Measurements from ENCODE around the gene SLC35F1. TPM values are rescaled to one million over a fixed set of nuclear protein-coding genes. Genes with fewer than 3 reads are reported as not detected.

The SLC35F1 gene
- total and polyA plus RNA-seq, 2 experiments from 2014 or later = 0.04 to 0.43 TPM

DNA sequence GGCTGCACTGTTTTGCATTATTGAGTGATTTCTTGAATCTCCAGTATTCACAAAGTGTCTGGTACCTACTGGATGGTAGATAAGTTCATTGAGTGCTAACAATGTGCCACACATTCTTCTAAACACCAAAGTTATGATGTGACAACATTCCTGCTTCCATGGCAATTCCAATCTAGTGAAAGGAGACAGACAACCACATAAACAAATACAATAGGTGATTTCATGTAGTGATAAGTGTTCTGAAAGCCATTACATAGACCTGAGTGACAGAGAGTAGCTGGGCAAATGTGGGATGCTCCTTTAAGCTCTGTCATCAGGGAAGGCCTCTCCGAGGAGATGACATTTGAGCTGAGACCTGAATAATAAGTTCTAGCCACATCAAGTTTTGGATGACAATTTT is 295.5 kb downstream of the SLC35F1 start:
- Histone ChIP-seq H2AFZ (no peak overlapping the region), H3K36me3 (replicated peaks; ENCODE audit: insufficient read depth, low read depth) (no peaks in the 10 kb centered on the region), H3K4me2 (no peak overlapping the region), H3K27ac (no peak overlapping the region), H3K9me2 (replicated peaks; ENCODE audit: insufficient read depth) (no peaks in the 10 kb centered on the region), H3K27me3 (no peaks in the 10 kb centered on the region), H3K9me3 (ENCODE audit: low read depth) (no peaks in the 10 kb centered on the region), H3K4me1 (ENCODE audit: insufficient read depth) (no peaks in the 10 kb centered on the region), H4K20me1 (ENCODE audit: insufficient read depth, poor library complexity, severe bottlenecking) (no peaks in the 10 kb centered on the region), H3K4me3 (no peak overlapping the region), H3K79me2 (no peaks in the 10 kb centered on the region)
- no peak for DNase-seq (ENCODE audit: low spot score)
- TF ChIP-seq, protein P1, sequence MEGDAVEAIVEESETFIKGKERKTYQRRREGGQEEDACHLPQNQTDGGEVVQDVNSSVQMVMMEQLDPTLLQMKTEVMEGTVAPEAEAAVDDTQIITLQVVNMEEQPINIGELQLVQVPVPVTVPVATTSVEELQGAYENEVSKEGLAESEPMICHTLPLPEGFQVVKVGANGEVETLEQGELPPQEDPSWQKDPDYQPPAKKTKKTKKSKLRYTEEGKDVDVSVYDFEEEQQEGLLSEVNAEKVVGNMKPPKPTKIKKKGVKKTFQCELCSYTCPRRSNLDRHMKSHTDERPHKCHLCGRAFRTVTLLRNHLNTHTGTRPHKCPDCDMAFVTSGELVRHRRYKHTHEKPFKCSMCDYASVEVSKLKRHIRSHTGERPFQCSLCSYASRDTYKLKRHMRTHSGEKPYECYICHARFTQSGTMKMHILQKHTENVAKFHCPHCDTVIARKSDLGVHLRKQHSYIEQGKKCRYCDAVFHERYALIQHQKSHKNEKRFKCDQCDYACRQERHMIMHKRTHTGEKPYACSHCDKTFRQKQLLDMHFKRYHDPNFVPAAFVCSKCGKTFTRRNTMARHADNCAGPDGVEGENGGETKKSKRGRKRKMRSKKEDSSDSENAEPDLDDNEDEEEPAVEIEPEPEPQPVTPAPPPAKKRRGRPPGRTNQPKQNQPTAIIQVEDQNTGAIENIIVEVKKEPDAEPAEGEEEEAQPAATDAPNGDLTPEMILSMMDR (IDR thresholded peaks at IDR 0.05; ENCODE audit: poor library complexity) = no peak
- TF ChIP-seq EZH2 (IDR thresholded peaks at IDR 0.05; ENCODE audit: borderline replicate concordance) = no peak
- no peak for TF ChIP-seq EZH2phosphoT487 (IDR thresholded peaks at IDR 0.05; ENCODE audit: low read depth, severe bottlenecking, unreplicated experiment)
- WGBS (ENCODE audit: low lambda C conversion rate, missing lambda C conversion rate) = 73% methylated on average over 1 of the region's 1 CpG

DNA sequence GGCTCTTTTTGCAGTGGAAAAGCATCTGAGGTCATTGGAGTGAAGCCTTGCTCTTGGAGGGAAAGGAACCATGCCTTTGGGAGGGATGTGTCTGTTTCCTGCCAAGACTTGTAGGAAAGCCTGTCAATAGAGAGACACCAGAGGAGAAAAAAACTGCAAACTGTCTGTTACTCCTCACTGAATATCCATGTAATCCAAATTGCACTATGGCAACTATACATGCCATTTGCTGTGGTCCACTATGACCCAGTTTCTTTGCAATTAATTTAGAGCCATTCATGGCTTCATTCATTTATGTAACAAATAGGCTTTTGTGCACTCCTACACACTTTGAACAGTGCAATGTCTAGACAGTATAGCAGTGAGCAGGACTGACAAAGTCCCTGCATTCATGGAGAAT is 296.5 kb downstream of the SLC35F1 start:
- TF ChIP-seq, protein P1 (IDR thresholded peaks at IDR 0.05; ENCODE audit: poor library complexity) = no peak
- no peak for TF ChIP-seq EZH2phosphoT487 (IDR thresholded peaks at IDR 0.05; ENCODE audit: low read depth, severe bottlenecking, unreplicated experiment)
- TF ChIP-seq EZH2 (IDR thresholded peaks at IDR 0.05; ENCODE audit: borderline replicate concordance) = no peak
- Histone ChIP-seq H3K9me3 (ENCODE audit: low read depth) (no peaks in the 10 kb centered on the region), H3K27me3 (no peaks in the 10 kb centered on the region), H3K4me2 (no peak overlapping the region), H3K27ac (no peak overlapping the region), H3K4me3 (no peak overlapping the region), H3K36me3 (replicated peaks; ENCODE audit: insufficient read depth, low read depth) (no peaks in the 10 kb centered on the region), H3K9me2 (replicated peaks; ENCODE audit: insufficient read depth) (no peaks in the 10 kb centered on the region), H3K79me2 (no peaks in the 10 kb centered on the region), H3K4me1 (ENCODE audit: insufficient read depth) (no peaks in the 10 kb centered on the region), H2AFZ (no peak overlapping the region), H4K20me1 (ENCODE audit: insufficient read depth, poor library complexity, severe bottlenecking) (no peaks in the 10 kb centered on the region)
- no peak for DNase-seq (ENCODE audit: low spot score)

DNA sequence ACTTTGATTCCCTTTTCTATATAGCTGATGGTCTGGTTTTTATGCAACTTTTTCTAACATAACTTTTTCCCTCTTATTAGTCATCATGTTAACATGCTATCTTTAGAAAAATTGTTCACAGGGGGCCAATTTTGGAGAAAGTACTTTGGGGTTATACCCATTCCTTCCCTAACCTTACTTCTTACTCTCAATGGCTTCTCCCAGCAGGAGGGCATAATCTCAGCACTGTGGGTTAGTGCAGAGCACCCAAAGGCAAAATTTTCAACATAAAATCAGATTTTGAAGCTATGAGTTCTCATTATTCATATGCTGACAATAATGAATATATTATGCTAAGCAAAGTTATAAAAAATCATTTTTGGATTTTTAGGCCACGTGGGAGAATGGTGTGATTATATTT is 299.2 kb downstream of the SLC35F1 start:
- Histone ChIP-seq H3K9me2 (replicated peaks; ENCODE audit: insufficient read depth) (no peaks in the 10 kb centered on the region), H4K20me1 (ENCODE audit: insufficient read depth, poor library complexity, severe bottlenecking) (no peaks in the 10 kb centered on the region), H3K27me3 (no peaks in the 10 kb centered on the region), H3K4me1 (ENCODE audit: insufficient read depth) (no peaks in the 10 kb centered on the region), H3K79me2 (no peaks in the 10 kb centered on the region), H3K36me3 (replicated peaks; ENCODE audit: insufficient read depth, low read depth) (no peaks in the 10 kb centered on the region), H2AFZ (no peak overlapping the region), H3K27ac (no peak overlapping the region), H3K9me3 (ENCODE audit: low read depth) (no peaks in the 10 kb centered on the region), H3K4me2 (no peak overlapping the region), H3K4me3 (no peak overlapping the region)
- WGBS (ENCODE audit: low lambda C conversion rate, missing lambda C conversion rate) = 79% methylated on average over 1 of the region's 1 CpG
- no peak for DNase-seq (ENCODE audit: low spot score)
- no peak for TF ChIP-seq EZH2 (IDR thresholded peaks at IDR 0.05; ENCODE audit: borderline replicate concordance)
- TF ChIP-seq, protein P1 (IDR thresholded peaks at IDR 0.05; ENCODE audit: poor library complexity) = no peak
- no peak for TF ChIP-seq EZH2phosphoT487 (IDR thresholded peaks at IDR 0.05; ENCODE audit: low read depth, severe bottlenecking, unreplicated experiment)

DNA sequence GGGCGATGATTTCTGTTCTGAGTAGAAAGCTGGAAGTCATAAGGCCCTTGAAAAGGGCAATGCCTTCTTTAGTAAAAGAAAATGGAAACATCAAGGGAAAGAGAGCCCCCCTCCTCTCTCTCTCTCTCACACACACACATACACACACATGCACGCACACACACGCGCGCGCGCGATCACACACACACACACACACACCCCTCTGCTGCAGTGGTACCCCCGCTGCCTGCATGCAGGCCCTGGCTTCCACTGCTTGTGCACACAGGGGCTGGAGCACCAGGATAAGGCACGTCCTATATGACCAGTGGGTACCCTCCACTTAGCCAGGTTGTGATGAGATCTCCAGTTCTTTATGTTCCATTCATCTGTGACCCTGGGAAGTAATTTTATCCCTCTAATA is 300.9 kb downstream of the SLC35F1 start:
- DNase-seq (ENCODE audit: low spot score) = no peak
- Histone ChIP-seq H3K27ac (no peak overlapping the region), H3K4me3 (no peak overlapping the region), H3K36me3 (replicated peaks; ENCODE audit: insufficient read depth, low read depth) (no peaks in the 10 kb centered on the region), H3K79me2 (no peaks in the 10 kb centered on the region), H3K9me3 (ENCODE audit: low read depth) (no peaks in the 10 kb centered on the region), H3K9me2 (replicated peaks; ENCODE audit: insufficient read depth) (no peaks in the 10 kb centered on the region), H4K20me1 (ENCODE audit: insufficient read depth, poor library complexity, severe bottlenecking) (no peaks in the 10 kb centered on the region), H2AFZ (no peak overlapping the region), H3K4me2 (no peak overlapping the region), H3K4me1 (ENCODE audit: insufficient read depth) (no peaks in the 10 kb centered on the region), H3K27me3 (no peaks in the 10 kb centered on the region)
- 86% methylated on average over 5 of the region's 10 CpGs for whole genome bisulfite sequencing (ENCODE audit: low lambda C conversion rate, missing lambda C conversion rate)
- TF ChIP-seq EZH2phosphoT487 (IDR thresholded peaks at IDR 0.05; ENCODE audit: low read depth, severe bottlenecking, unreplicated experiment) = no peak
- TF ChIP-seq, protein P1 (IDR thresholded peaks at IDR 0.05; ENCODE audit: poor library complexity) = no peak
- no peak for TF ChIP-seq EZH2 (IDR thresholded peaks at IDR 0.05; ENCODE audit: borderline replicate concordance)

All from hepatocyte (in vitro differentiated cells).